ENCODE results near the gene MED27.

MED27 gene

GRCh38 chr9:131960311-131960710, 119.4 kb downstream of the MED27 start:
- no peak overlapping the region for H3K27ac ChIP-seq
- TF ChIP-seq CTCF (conservative IDR thresholded peaks at IDR 0.05): no peak

GRCh38 chr9:131959887-131960286, 119.8 kb downstream of the MED27 start:
- no peak for TF ChIP-seq CTCF (conservative IDR thresholded peaks at IDR 0.05)

GRCh38 chr9:131959056-131959455, 120.6 kb downstream of the MED27 start:
- H3K27ac ChIP-seq: no peak overlapping the region
- no peak for TF ChIP-seq CTCF (conservative IDR thresholded peaks at IDR 0.05)

More at GRCh38 chr9:131959887-131960286, 119.8 kb downstream of the MED27 start:
- H3K27ac ChIP-seq: no peak overlapping the region

- H3K27ac ChIP-seq: no peak overlapping the region
- peak; percentile 71 for TF ChIP-seq CTCF (conservative IDR thresholded peaks at IDR 0.05)
Observed at GRCh38 chr9:131954299-131954698, 125.4 kb downstream of the MED27 start.

- H3K27ac ChIP-seq: no peak overlapping the region
- TF ChIP-seq CTCF (conservative IDR thresholded peaks at IDR 0.05): no peak
Observed at GRCh38 chr9:131951905-131952304, 127.8 kb downstream of the MED27 start.

- no peak for TF ChIP-seq CTCF (conservative IDR thresholded peaks at IDR 0.05)
- H3K27ac ChIP-seq: no peak overlapping the region
Observed at GRCh38 chr9:131951155-131951554, 128.5 kb downstream of the MED27 start.

- TF ChIP-seq CTCF (conservative IDR thresholded peaks at IDR 0.05): no peak
- H3K27ac ChIP-seq: no peak overlapping the region
Observed at GRCh38 chr9:131950487-131950886, 129.2 kb downstream of the MED27 start.

- no peak for TF ChIP-seq CTCF (conservative IDR thresholded peaks at IDR 0.05)
Observed at GRCh38 chr9:131946180-131946579, 133.5 kb downstream of the MED27 start.

More at GRCh38 chr9:131946180-131946579, 133.5 kb downstream of the MED27 start:
- H3K27ac ChIP-seq: no peak overlapping the region
